NCI-H460 (cell line): ENCODE results near the gene GRAP2. TPM values are rescaled to one million over a fixed set of nuclear protein-coding genes. Genes with fewer than 3 reads are reported as not detected.
"Not testable (repeated sequence)": the region's sequence is repeated elsewhere in the genome, so short reads cannot be mapped to it uniquely, and the experiment has no call there.

Source experiments
- DNase-seq: peaks from one replicate; pipeline ENCODE4 v3.0.0-alpha.2; 2016; ENCODE audit warnings: low read depth; ENCODE audit errors: extremely low read depth
- total RNA-seq: library from RNA; depleted of rRNA; stranded (reverse); fragments of >200 nt; shearing (Covaris generic); gene quantifications from 2 replicates; pipeline ENCODE4 v1.2.3, GENCODE V29; 2014

The GRAP2 gene
- total RNA-seq, 1 experiment from 2014 or later = 0.02 TPM

- no peak for DNase-seq
Observed at GRCh38 chr22:39991159-39991860, 90.4 kb downstream of the GRAP2 start.

DNA sequence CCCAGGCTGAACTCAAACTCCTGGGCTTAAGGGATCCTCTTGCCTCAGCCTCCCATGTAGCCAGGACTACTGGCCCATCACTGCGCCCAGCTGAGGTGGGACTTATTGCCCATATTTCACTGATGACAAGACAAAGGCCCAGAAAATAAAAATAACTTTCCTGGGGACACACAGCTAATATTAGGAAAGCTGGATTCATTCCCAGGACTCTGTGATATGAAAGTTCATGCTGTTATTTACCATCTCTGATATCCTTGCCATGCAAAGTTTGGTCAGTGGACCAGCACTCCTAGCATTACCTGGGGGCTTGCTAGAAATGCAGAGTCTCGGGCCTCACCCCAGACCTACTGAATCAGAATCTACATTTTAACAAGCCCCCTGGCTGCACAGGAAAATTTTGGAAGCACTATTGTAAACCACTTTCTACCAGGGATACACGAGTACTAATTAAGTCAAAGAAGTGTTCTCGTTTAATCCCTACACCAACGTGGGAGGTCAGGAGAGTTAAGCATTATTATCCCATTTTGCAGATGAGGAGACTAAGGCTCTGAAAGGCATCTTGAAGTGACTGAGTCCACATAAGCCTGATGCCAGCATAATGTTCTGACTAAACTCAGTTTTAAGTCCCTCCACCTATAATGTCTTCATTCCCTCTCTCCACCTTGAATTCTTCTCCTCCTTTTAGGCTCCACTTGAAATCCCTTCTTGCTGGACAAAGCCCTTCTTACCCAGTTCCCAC lies 91.4 kb downstream of the GRAP2 start:
- no peak for DNase-seq

DNA sequence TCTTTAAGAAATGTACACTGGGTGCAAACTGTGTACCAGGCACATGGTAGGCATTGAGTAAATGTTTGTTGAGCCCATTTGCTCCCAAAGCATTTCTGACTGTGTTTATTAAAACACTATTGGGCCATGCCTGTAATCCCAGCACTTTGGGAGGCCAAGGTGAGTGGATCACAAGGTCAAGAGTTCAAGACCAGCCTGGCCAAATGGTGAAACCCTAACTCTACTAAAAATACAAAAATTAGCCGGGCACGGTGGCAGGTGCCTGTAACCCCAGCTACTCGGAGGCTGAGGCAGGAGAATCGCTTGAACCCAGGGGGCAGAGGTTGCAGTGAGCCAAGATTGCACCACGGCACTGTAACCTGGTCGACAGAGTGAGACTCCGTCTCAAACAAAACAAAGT lies 92.0 kb downstream of the GRAP2 start:
- DNase-seq = not testable (repeated sequence)

- DNase-seq = no peak
Observed at GRCh38 chr22:39994041-39994565, 93.2 kb downstream of the GRAP2 start.

DNA sequence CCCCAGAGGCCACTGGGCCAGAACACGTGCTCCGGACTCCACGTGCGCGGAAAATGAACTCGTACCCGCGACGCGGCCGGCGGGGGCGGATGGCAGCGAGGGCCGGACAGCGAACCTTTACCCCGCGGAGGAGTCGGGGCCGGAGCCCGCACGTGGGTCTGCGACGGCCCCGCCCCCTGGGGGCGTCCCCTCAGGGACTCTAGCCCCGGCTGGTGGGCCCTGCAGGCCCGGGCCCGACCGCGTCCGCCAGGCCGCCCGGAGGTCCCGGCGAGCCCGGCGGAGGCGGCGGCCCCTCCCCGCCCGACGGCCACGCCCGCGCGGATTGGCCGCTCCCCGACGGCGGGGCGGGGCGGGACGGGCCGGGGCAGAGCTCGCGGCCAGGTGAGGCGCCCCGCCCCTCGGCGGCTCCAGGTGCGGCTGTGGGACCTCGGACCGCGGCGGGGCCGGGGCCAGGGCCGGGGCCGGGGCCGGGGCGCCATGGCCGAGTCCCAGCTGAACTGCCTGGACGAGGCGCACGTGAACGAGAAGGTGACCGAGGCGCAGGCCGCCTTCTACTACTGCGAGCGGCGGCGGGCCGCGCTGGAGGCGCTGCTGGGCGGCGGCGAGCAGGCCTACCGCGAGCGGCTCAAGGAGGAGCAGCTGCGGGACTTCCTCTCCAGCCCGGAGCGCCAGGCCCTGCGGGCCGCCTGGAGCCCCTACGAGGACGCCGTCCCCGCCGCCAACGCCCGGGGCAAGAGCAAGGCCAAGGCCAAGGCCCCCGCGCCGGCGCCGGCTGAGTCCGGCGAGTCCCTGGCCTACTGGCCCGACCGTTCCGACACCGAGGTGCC lies 93.9 kb downstream of the GRAP2 start, which contains the start of gene FAM83F:
FAM83F (plus strand) TSS at position 389 of the 827 bp plus-strand sequence; CDS start at position 478, 89 bp downstream.
- no peak for DNase-seq

DNA sequence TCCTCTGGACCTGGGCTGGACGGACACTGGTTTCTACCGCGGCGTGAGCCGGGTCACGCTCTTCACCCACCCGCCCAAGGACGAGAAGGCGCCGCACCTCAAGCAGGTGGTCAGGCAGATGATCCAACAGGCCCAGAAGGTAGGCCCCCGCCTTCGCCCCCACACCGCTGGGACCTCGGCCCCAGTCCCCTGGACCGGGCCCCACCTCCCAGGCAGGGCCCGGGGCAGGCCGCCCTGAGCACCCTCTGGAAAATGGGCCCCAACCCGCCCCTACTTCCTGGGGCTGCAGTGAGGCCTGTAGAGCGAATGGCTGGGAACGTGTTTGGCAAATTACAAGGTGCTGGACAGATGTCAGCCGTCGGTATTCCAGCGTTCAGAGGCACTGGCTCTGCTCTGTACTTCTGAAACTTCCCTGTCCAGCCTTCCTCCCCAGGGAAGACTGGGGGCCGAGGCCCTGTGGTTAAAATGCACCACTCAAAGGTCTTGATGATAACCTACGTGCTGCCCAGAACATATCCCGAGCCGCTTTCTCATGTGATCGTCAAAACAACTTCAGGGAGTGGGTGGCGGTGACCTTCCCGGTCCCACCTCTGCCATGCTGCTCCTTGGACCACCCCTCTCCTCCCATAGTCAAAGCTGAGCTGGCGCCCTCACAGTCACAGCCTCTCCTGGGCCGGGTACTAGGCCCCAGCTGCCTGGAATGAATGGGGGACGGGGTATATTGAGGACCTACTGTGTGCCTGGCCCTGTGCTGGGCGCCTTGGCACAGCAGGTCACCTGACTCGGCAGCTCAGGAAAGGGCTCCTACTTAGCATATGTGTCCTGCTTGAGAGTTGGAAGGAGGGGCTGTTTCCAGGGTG lies 94.7 kb downstream of the GRAP2 start:
- no peak for DNase-seq

GRCh38 chr22:39996732-39997131 lies 95.8 kb downstream of the GRAP2 start:
- DNase-seq = no peak

GRCh38 chr22:39997421-39997820 lies 96.5 kb downstream of the GRAP2 start:
- DNase-seq = no peak

DNA sequence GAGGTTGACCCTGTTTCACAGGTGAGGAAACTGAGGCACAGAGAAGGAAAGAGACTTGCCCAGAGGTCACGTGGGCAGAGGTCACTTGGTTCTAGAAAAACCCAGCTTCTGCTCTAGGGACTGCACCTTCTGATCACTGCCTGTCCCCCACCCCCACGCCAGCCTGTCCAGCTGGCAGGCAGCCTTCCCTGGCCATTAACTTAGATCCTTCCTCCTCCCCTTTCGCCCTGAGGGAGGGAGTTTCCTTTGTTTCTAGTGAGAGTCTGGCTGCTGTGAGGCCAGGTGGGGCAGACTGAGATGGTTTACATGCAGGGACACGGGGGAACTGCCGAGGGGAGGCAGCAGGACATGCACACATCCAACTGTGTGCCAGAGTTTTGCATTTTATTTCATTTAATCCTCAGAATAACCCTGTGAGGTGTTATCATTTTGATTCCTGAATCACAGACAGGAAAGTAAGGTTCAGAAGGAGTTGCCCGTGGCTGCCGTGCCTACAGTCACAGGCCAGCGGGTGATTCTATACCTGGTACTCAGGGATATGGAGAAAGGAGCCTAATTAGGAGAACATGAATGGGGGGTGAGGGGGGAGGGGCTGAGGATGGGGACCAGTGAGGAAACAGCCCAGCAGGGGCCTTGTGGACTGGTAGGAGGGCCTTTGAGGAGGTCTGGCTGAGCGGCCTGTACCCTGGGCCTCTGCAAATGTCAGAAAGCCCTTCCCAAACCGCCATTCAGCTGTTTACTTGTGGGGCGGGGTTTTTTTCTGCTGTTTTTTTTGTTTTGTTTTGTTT lies 97.2 kb downstream of the GRAP2 start:
- DNase-seq = no peak

- peak; percentile 24 for DNase-seq
Observed at GRCh38 chr22:39999144-39999757, 98.4 kb downstream of the GRAP2 start.

GRCh38 chr22:40000171-40000570 lies 99.3 kb downstream of the GRAP2 start:
- DNase-seq = no peak

GRCh38 chr22:40001106-40001505 lies 100.2 kb downstream of the GRAP2 start:
- DNase-seq = no peak

GRCh38 chr22:40001800-40002577 lies 101.1 kb downstream of the GRAP2 start:
- no peak for DNase-seq

DNA sequence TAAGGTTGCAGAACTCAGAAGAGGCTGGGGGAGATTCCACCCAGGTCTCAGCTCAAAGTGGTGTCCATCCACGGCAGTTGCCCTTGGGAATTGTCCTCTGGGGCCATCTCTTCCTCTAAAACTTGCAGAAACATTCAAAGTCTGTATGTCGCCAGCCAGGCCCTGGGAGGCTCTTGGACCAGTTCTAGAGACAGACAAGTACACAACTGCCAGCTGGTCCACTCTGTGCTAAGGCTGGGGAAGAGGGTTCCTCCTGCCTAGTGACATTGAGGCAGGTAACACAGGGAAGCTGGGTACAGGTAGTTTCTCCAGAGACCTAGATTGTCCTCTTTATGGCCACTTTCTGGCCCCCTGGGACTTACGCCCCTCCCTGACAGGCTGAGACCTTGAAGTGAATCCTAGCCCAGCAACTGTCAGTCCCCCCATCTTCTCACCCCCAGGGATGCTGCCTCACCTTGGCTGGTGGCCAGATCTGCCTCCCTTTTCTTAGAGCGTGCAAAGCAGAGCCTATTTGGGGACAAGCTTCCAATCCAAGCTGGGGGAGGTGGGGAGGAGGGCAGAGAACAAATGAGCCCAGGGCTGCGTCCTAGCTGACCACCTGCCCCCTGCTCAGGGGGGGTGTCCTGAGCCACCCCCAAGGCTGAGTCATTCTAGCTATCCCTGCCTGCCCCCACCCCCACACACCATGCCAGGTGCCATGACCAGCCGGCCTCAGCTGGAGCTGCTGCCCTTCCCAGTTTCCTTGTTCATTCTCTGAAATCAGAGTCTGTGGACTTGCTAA lies 102.2 kb downstream of the GRAP2 start:
- no peak for DNase-seq

GRCh38 chr22:40004836-40005235 lies 104.0 kb downstream of the GRAP2 start:
- no peak for DNase-seq

DNA sequence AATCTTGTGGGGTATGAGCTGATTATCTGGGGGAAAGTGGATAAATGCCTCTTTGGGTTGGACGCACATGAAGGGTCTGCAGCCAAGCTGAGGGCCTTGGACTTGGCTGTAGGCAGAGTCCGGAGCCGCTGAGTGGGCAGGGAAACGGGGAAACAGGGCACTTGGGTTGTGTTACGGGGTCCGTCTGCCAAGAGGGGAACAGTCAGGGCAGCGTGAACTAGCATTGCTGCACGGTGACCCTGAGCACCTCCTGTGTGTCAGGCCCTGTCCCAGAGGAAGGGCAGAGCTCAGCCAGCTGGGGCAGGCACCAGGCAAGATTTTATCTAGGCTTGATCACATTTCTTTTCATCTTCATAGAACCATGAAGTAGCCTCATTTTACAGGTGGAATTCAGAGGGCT lies 105.8 kb downstream of the GRAP2 start:
- no peak for DNase-seq
